ENCODE measurements around the gene RGS18.

The RGS18 gene

DNA sequence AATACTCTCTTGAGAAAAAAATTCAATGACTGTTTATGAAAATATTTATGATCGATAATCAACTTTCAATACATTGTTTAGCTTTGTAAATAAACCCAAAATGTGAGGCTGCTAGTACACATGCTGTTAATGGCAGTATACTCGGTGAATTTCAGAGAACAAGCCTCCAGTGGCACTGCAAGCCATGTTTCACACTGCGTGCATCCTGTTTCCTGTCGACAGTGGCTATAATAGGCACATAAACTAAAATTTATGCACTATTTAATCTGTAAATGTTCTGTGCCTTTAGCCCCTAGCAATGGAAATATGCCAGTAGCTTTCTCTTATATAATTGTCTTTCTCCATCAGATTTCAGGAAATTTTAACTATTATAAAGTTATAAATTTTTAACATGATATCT is 26.3 kb upstream of the RGS18 start:
- H3K9me3 ChIP-seq (ENCODE audit: control insufficient read depth, insufficient read depth, low read depth, low read length): no peaks in the 10 kb centered on the region
- POLR2A ChIA-PET: no interaction called here
- H3K36me3 ChIP-seq (ENCODE audit: control insufficient read depth in 2 of 2, insufficient read depth in 1 of 2, low read length in 2 of 2): no peaks in the 10 kb centered on the region
- CTCF ChIA-PET: no interaction called here
- TF ChIP-seq, protein P1, sequence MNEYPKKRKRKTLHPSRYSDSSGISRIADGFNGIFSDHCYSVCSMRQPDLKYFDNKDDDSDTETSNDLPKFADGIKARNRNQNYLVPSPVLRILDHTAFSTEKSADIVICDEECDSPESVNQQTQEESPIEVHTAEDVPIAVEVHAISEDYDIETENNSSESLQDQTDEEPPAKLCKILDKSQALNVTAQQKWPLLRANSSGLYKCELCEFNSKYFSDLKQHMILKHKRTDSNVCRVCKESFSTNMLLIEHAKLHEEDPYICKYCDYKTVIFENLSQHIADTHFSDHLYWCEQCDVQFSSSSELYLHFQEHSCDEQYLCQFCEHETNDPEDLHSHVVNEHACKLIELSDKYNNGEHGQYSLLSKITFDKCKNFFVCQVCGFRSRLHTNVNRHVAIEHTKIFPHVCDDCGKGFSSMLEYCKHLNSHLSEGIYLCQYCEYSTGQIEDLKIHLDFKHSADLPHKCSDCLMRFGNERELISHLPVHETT (tag by site-specific recombination; IDR thresholded peaks at IDR 0.05): no peak
- TF ChIP-seq ZNF174 (tag by site-specific recombination; IDR thresholded peaks at IDR 0.05) (no peak), ZBTB7A (tag by site-specific recombination; IDR thresholded peaks at IDR 0.05; ENCODE audit: low read depth) (no peak), ZXDB (tag by site-specific recombination; IDR thresholded peaks at IDR 0.05) (no peak), ZNF776 (tag by site-specific recombination; IDR thresholded peaks at IDR 0.05; ENCODE audit: borderline replicate concordance) (no peak), ZNF416 (tag by site-specific recombination; IDR thresholded peaks at IDR 0.05) (no peak), ZNF548 (tag by site-specific recombination; IDR thresholded peaks at IDR 0.05) (no peak), ZNF214 (tag by site-specific recombination; IDR thresholded peaks at IDR 0.05; ENCODE audit: borderline replicate concordance) (no peak), ZNF558 (tag by site-specific recombination; IDR thresholded peaks at IDR 0.05) (no peak), ZNF423 (tag by site-specific recombination; IDR thresholded peaks at IDR 0.05) (no peak), ZNF23 (tag by site-specific recombination; IDR thresholded peaks at IDR 0.05; ENCODE audit: borderline replicate concordance) (no peak)
- TF ChIP-seq, protein P2, sequence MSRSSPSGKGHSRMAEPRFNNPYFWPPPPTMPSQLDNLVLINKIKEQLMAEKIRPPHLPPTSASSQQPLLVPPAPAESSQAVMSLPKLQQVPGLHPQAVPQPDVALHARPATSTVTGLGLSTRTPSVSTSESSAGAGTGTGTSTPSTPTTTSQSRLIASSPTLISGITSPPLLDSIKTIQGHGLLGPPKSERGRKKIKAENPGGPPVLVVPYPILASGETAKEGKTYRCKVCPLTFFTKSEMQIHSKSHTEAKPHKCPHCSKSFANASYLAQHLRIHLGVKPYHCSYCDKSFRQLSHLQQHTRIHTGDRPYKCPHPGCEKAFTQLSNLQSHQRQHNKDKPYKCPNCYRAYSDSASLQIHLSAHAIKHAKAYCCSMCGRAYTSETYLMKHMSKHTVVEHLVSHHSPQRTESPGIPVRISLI (tag by site-specific recombination; IDR thresholded peaks at IDR 0.05): no peak
- TF ChIP-seq, protein P3, sequence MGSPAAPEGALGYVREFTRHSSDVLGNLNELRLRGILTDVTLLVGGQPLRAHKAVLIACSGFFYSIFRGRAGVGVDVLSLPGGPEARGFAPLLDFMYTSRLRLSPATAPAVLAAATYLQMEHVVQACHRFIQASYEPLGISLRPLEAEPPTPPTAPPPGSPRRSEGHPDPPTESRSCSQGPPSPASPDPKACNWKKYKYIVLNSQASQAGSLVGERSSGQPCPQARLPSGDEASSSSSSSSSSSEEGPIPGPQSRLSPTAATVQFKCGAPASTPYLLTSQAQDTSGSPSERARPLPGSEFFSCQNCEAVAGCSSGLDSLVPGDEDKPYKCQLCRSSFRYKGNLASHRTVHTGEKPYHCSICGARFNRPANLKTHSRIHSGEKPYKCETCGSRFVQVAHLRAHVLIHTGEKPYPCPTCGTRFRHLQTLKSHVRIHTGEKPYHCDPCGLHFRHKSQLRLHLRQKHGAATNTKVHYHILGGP (tag by site-specific recombination; IDR thresholded peaks at IDR 0.05): no peak
- TF ChIP-seq, protein P4, sequence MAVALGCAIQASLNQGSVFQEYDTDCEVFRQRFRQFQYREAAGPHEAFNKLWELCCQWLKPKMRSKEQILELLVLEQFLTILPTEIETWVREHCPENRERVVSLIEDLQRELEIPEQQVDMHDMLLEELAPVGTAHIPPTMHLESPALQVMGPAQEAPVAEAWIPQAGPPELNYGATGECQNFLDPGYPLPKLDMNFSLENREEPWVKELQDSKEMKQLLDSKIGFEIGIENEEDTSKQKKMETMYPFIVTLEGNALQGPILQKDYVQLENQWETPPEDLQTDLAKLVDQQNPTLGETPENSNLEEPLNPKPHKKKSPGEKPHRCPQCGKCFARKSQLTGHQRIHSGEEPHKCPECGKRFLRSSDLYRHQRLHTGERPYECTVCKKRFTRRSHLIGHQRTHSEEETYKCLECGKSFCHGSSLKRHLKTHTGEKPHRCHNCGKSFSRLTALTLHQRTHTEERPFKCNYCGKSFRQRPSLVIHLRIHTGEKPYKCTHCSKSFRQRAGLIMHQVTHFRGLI (tag by site-specific recombination; IDR thresholded peaks at IDR 0.05): no peak
- TF ChIP-seq, protein P5, sequence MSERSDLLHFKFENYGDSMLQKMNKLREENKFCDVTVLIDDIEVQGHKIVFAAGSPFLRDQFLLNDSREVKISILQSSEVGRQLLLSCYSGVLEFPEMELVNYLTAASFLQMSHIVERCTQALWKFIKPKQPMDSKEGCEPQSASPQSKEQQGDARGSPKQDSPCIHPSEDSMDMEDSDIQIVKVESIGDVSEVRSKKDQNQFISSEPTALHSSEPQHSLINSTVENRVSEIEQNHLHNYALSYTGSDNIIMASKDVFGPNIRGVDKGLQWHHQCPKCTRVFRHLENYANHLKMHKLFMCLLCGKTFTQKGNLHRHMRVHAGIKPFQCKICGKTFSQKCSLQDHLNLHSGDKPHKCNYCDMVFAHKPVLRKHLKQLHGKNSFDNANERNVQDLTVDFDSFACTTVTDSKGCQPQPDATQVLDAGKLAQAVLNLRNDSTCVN (tag by site-specific recombination; optimal IDR thresholded peaks at IDR 0.05): no peak
- TF ChIP-seq, protein P6, sequence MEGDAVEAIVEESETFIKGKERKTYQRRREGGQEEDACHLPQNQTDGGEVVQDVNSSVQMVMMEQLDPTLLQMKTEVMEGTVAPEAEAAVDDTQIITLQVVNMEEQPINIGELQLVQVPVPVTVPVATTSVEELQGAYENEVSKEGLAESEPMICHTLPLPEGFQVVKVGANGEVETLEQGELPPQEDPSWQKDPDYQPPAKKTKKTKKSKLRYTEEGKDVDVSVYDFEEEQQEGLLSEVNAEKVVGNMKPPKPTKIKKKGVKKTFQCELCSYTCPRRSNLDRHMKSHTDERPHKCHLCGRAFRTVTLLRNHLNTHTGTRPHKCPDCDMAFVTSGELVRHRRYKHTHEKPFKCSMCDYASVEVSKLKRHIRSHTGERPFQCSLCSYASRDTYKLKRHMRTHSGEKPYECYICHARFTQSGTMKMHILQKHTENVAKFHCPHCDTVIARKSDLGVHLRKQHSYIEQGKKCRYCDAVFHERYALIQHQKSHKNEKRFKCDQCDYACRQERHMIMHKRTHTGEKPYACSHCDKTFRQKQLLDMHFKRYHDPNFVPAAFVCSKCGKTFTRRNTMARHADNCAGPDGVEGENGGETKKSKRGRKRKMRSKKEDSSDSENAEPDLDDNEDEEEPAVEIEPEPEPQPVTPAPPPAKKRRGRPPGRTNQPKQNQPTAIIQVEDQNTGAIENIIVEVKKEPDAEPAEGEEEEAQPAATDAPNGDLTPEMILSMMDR (tag by site-specific recombination; IDR thresholded peaks at IDR 0.05): no peak
- TF ChIP-seq, protein P7, sequence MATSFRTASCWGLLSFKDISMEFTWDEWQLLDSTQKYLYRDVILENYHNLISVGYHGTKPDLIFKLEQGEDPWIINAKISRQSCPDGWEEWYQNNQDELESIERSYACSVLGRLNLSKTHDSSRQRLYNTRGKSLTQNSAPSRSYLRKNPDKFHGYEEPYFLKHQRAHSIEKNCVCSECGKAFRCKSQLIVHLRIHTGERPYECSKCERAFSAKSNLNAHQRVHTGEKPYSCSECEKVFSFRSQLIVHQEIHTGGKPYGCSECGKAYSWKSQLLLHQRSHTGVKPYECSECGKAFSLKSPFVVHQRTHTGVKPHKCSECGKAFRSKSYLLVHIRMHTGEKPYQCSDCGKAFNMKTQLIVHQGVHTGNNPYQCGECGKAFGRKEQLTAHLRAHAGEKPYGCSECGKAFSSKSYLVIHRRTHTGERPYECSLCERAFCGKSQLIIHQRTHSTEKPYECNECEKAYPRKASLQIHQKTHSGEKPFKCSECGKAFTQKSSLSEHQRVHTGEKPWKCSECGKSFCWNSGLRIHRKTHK (tag by site-specific recombination; IDR thresholded peaks at IDR 0.05): no peak
- no peak overlapping the region for H3K4me3 ChIP-seq (ENCODE audit: low read depth, low read length)
- H3K4me1 ChIP-seq (ENCODE audit: control insufficient read depth, insufficient read depth, low read length): no peaks in the 10 kb centered on the region
- H3K27ac ChIP-seq (ENCODE audit: extremely low read depth, low read depth, low read length): no peak overlapping the region
